Neural cell (in vitro differentiated cells): ENCODE measurements around the gene COA5. TPM values are rescaled to one million over a fixed set of nuclear protein-coding genes. Genes with fewer than 3 reads are reported as not detected.

Source experiments
- H2AFZ ChIP-seq: fragments of 200-600, 300-800 bp; sonication (generic), shearing (Covaris generic); 2 replicates; pipeline ENCODE4 v1.6.0; 2014; ENCODE audit warnings: low read depth, mild to moderate bottlenecking, antibody characterized with exemption, low read length, moderate library complexity
- H3F3A ChIP-seq: fragments of 200-600 bp; shearing (Covaris generic); 2 replicates; pipeline ENCODE4 v1.6.1; 2016; ENCODE audit warnings: mild to moderate bottlenecking, moderate library complexity, mixed read lengths, antibody characterized with exemption, low read length; ENCODE audit not compliant: insufficient read depth, poor library complexity, severe bottlenecking
- H3K27ac ChIP-seq: fragments of 200-600, 300-800 bp; sonication (generic), shearing (Covaris generic); 2 replicates; pipeline ENCODE4 v1.5.1; 2014; ENCODE audit warnings: mild to moderate bottlenecking, low read length, moderate library complexity
- H3K27me3 ChIP-seq: fragments of 300-800, 200-600 bp; sonication (generic), shearing (Covaris generic); 2 replicates; pipeline ENCODE4 v1.6.0; 2014; ENCODE audit warnings: mild to moderate bottlenecking, low read depth, low read length, moderate library complexity; ENCODE audit not compliant: insufficient read depth
- H3K36me3 ChIP-seq: fragments of 300-800, 200-600 bp; sonication (generic), shearing (Covaris generic); 2 replicates; pipeline ENCODE4 v1.5.1; 2014; ENCODE audit warnings: mild to moderate bottlenecking, antibody characterized with exemption, low read length, moderate library complexity; ENCODE audit not compliant: insufficient read depth
- H3K4me2 ChIP-seq: fragments of 300-800, 200-600 bp; sonication (generic), shearing (Covaris generic); 2 replicates; pipeline ENCODE4 v1.6.0; 2014; ENCODE audit warnings: mild to moderate bottlenecking, low read length
- H3K4me3 ChIP-seq: fragments of 300-800, 200-600 bp; sonication (generic), shearing (Covaris generic); 2 replicates; pipeline ENCODE4 v1.5.1; 2014; ENCODE audit warnings: mild to moderate bottlenecking, low read length, moderate library complexity
- H3K79me2 ChIP-seq: fragments of 200-600 bp; shearing (Covaris generic); replicated peaks from 2 replicates; pipeline ENCODE4 v1.6.0; 2014; ENCODE audit warnings: mild to moderate bottlenecking, low read length, moderate library complexity; ENCODE audit not compliant: insufficient read depth
- H3K9ac ChIP-seq: fragments of 300-800, 200-600 bp; sonication (generic), shearing (Covaris generic); 2 replicates; pipeline ENCODE4 v1.6.1; 2016; ENCODE audit warnings: mild to moderate bottlenecking, low read length, mixed read lengths
- H3K9me2 ChIP-seq: fragments of 200-600 bp; shearing (Covaris generic); 2 replicates; pipeline ENCODE4 v1.6.1; 2016; ENCODE audit warnings: mild to moderate bottlenecking, low read length, mixed read lengths; ENCODE audit not compliant: insufficient read depth
- H3K9me3 ChIP-seq: fragments of 200-600, 300-800 bp; sonication (generic), shearing (Covaris generic); 2 replicates; pipeline ENCODE4 v1.6.1; 2016; ENCODE audit warnings: mild to moderate bottlenecking, mixed run types, low read length, moderate library complexity, mixed read lengths
- H4K20me1 ChIP-seq: fragments of 200-600 bp; shearing (Covaris generic); 2 replicates; pipeline ENCODE4 v1.6.1; 2016; ENCODE audit warnings: mild to moderate bottlenecking, mixed run types; ENCODE audit not compliant: insufficient read depth
- EP300 ChIP-seq: fragments of 450-650 bp; conservative IDR thresholded peaks from 2 replicates; pipeline ENCODE4 v1.6.1; 2014; ENCODE audit warnings: antibody characterized with exemption, mild to moderate bottlenecking, moderate library complexity; ENCODE audit not compliant: poor library complexity, severe bottlenecking
- EZH2 ChIP-seq: fragments of 200-600, 300-800 bp; shearing (Covaris generic), sonication (generic); IDR thresholded peaks from 2 replicates; pipeline ENCODE4 v1.6.1; 2014; ENCODE audit warnings: antibody characterized with exemption, low read length, borderline replicate concordance, mild to moderate bottlenecking; ENCODE audit not compliant: insufficient read depth, poor library complexity, severe bottlenecking
- MXI1 ChIP-seq: fragments of 450-650 bp; conservative IDR thresholded peaks from 2 replicates; pipeline ENCODE4 v1.6.1; 2014; ENCODE audit warnings: antibody characterized with exemption, mild to moderate bottlenecking; ENCODE audit not compliant: poor library complexity, severe bottlenecking
- POLR2AphosphoS5 ChIP-seq: IDR thresholded peaks from 2 replicates; pipeline ENCODE4 v1.6.1; 2012
- RAD21 ChIP-seq: fragments of 450-650 bp; conservative IDR thresholded peaks from 2 replicates; pipeline ENCODE4 v1.6.1; 2014; ENCODE audit warnings: antibody characterized with exemption, mild to moderate bottlenecking, moderate library complexity
- SMC3 ChIP-seq: fragments of 450-650 bp; conservative IDR thresholded peaks from 2 replicates; pipeline ENCODE4 v1.6.1; 2014; ENCODE audit warnings: antibody characterized with exemption, mild to moderate bottlenecking, moderate library complexity; ENCODE audit not compliant: poor library complexity
- TAF1 ChIP-seq: IDR thresholded peaks from 2 replicates; pipeline ENCODE4 v1.6.1; 2012; ENCODE audit warnings: low read depth
- polyA plus RNA-seq: library from polyadenylated mRNA; depleted of rRNA; stranded (reverse); fragments of >200 nt; gene quantifications from 2 replicates; pipeline ENCODE4 v1.2.3, GENCODE V29; 2014
- TF ChIP-seq, protein P1 (sequence below): fragments of 450-650 bp; IDR thresholded peaks from 2 replicates; pipeline ENCODE4 v1.5.1; 2014; ENCODE audit warnings: antibody characterized with exemption, mild to moderate bottlenecking, moderate library complexity; ENCODE audit not compliant: poor library complexity, severe bottlenecking
- TF ChIP-seq, protein P2 (sequence below): IDR thresholded peaks from 2 replicates; pipeline ENCODE4 v1.6.1; 2012; ENCODE audit warnings: borderline replicate concordance

COA5 gene
- polyA plus RNA-seq, 1 donor from 2014 or later = 160 TPM

DNA sequence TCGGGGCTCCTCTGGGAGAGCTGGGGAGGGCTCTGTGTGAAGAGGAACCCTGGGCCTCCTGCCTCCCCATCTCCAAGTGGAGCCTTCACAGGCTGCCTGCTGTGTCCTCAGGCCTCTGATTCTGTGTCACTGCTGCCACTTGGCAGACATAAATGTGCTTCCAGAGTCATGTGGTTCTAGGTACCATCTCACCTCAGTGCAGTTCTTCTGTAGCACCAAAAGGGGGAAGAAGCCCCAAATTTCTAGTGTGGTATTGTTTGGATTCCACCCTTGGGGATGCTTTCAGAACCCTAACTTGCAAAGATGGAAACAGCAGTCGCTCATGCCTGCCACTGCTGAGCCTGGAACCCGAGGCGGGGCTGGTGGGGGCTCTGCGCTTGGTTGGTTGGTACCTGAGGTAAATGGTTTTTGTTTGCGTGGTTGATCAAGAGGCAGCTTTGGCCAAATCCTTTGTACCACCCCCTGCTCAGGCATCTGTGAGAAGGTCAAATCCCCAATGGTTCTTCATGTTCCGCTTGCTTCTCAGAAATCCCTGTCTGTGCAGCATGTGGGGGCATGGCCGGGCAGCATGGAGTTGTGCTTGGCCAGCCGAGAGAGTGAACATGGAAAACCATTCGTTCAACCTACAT, 27.5 kb downstream of the COA5 start:
- no peaks in the 10 kb centered on the region for H4K20me1 ChIP-seq
- H3K4me2 ChIP-seq = no peak overlapping the region
- no peaks in the 10 kb centered on the region for H3K36me3 ChIP-seq
- H3K4me3 ChIP-seq = no peak overlapping the region
- H3K9me3 ChIP-seq = no peaks in the 10 kb centered on the region
- no peak overlapping the region for H3K9ac ChIP-seq
- H3K27me3 ChIP-seq = no peaks in the 10 kb centered on the region
- H3F3A ChIP-seq = no peaks in the 10 kb centered on the region
- no peaks in the 10 kb centered on the region for H3K79me2 ChIP-seq
- no peaks in the 10 kb centered on the region for H3K9me2 ChIP-seq
- no peak overlapping the region for H2AFZ ChIP-seq
- no peak overlapping the region for H3K27ac ChIP-seq
- TF ChIP-seq TAF1 = no peak
- TF ChIP-seq SMC3 = no peak
- TF ChIP-seq POLR2AphosphoS5 = no peak
- TF ChIP-seq RAD21 = no peak
- no peak for TF ChIP-seq EP300
- TF ChIP-seq, protein P1, sequence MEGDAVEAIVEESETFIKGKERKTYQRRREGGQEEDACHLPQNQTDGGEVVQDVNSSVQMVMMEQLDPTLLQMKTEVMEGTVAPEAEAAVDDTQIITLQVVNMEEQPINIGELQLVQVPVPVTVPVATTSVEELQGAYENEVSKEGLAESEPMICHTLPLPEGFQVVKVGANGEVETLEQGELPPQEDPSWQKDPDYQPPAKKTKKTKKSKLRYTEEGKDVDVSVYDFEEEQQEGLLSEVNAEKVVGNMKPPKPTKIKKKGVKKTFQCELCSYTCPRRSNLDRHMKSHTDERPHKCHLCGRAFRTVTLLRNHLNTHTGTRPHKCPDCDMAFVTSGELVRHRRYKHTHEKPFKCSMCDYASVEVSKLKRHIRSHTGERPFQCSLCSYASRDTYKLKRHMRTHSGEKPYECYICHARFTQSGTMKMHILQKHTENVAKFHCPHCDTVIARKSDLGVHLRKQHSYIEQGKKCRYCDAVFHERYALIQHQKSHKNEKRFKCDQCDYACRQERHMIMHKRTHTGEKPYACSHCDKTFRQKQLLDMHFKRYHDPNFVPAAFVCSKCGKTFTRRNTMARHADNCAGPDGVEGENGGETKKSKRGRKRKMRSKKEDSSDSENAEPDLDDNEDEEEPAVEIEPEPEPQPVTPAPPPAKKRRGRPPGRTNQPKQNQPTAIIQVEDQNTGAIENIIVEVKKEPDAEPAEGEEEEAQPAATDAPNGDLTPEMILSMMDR = no peak
- TF ChIP-seq MXI1 = no peak
- no peak for TF ChIP-seq EZH2
- TF ChIP-seq, protein P2, sequence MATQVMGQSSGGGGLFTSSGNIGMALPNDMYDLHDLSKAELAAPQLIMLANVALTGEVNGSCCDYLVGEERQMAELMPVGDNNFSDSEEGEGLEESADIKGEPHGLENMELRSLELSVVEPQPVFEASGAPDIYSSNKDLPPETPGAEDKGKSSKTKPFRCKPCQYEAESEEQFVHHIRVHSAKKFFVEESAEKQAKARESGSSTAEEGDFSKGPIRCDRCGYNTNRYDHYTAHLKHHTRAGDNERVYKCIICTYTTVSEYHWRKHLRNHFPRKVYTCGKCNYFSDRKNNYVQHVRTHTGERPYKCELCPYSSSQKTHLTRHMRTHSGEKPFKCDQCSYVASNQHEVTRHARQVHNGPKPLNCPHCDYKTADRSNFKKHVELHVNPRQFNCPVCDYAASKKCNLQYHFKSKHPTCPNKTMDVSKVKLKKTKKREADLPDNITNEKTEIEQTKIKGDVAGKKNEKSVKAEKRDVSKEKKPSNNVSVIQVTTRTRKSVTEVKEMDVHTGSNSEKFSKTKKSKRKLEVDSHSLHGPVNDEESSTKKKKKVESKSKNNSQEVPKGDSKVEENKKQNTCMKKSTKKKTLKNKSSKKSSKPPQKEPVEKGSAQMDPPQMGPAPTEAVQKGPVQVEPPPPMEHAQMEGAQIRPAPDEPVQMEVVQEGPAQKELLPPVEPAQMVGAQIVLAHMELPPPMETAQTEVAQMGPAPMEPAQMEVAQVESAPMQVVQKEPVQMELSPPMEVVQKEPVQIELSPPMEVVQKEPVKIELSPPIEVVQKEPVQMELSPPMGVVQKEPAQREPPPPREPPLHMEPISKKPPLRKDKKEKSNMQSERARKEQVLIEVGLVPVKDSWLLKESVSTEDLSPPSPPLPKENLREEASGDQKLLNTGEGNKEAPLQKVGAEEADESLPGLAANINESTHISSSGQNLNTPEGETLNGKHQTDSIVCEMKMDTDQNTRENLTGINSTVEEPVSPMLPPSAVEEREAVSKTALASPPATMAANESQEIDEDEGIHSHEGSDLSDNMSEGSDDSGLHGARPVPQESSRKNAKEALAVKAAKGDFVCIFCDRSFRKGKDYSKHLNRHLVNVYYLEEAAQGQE = no peak

DNA sequence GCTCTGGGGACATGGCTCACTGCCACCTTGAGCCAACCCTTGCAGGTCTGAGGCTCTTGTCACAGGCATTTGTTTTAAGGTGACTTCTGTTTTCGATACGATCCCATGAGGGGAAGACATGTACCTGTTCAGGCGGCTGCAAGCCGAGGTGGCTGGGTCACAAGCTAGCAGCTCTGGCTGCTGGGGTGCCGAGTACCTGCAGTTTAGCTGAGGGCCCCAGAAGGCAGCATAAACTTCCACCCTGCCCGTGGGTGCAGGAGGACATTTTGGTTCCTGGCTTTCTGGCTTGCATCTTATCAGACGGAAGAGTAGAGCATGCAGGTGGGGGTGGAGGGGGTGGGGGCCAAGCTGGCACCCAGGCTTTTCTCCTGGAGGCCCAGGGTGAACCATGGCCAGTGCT, 28.4 kb downstream of the COA5 start:
- TF ChIP-seq EZH2 (no peak), EP300 (no peak), TAF1 (no peak), RAD21 (no peak), MXI1 (no peak), POLR2AphosphoS5 (no peak), SMC3 (no peak)
- TF ChIP-seq, protein P1 = no peak
- TF ChIP-seq, protein P2 = no peak
- Histone ChIP-seq H3K79me2 (no peaks in the 10 kb centered on the region), H3K9ac (no peak overlapping the region), H3K36me3 (no peaks in the 10 kb centered on the region), H3K4me3 (no peak overlapping the region), H3K27ac (no peak overlapping the region), H4K20me1 (no peaks in the 10 kb centered on the region), H3K27me3 (no peaks in the 10 kb centered on the region), H3F3A (no peaks in the 10 kb centered on the region), H3K4me2 (no peak overlapping the region), H3K9me3 (no peaks in the 10 kb centered on the region), H2AFZ (no peak overlapping the region), H3K9me2 (no peaks in the 10 kb centered on the region)
